ENCODE results near the gene PARS2. TPM values are rescaled to one million over a fixed set of nuclear protein-coding genes. Genes with fewer than 3 reads are reported as not detected.

PARS2 gene
- total and polyA plus RNA-seq, 7 experiments from 2014 or later, result 0.66 to 7.6 (median 4.7) TPM

- ATAC-seq (no peak), DNase-seq (no peak)
- Mint-ChIP-seq H3K4me1 (peaks cover 2 to 13% (median 6%) of the 10 kb centered on the region in 7 donors), H3K27me3 (no peaks in the 10 kb centered on the region), H3K9me3 (no peaks in the 10 kb centered on the region), H3K4me3 (no peak overlapping the region), H3K27ac (no peak overlapping the region), H3K36me3 (peaks cover 0 to 34% (median 10%) of the 10 kb centered on the region in 5 donors)
- Histone ChIP-seq H3K27ac (ENCODE audit: low read depth, low read length) (no peak overlapping the region), H3K4me3 (ENCODE audit: low read length) (no peak overlapping the region), H3K27me3 (ENCODE audit: control insufficient read depth in 2 of 2, insufficient read depth in 2 of 2, low read length in 2 of 2) (no peaks in the 10 kb centered on the region), H3K4me1 (ENCODE audit: control insufficient read depth in 2 of 2, insufficient read depth in 2 of 2, low read length in 2 of 2) (no peaks in the 10 kb centered on the region), H3K36me3 (ENCODE audit: control insufficient read depth in 2 of 3, insufficient read depth in 3 of 3, low read length in 3 of 3) (peaks cover 0 to 33% (median 0%) of the 10 kb centered on the region in 3 experiments), H3K9me3 (ENCODE audit: control insufficient read depth in 2 of 3, low read length in 3 of 3) (no peaks in the 10 kb centered on the region)
- POLR2A ChIA-PET, result no interaction called here
- intact Hi-C loops (cut with micrococcal nuclease), result no loop called here
- CTCF ChIA-PET, result interaction anchor here (1.2 kb wide), 1 partner anchor 44 kb away, joined by 3 read pairs; no protein-coding TSS in a partner anchor
Measured at GRCh38 chr1:54757833-54758232, 6.5 kb downstream of the PARS2 start.

GRCh38 chr1:54754486-54755285 lies 9.6 kb downstream of the PARS2 start:
- DNase-seq, result no peak

GRCh38 chr1:54754045-54754444 lies 10.3 kb downstream of the PARS2 start:
- Histone ChIP-seq H3K27ac (ENCODE audit: low read depth, low read length) (no peak overlapping the region), H3K9me3 (ENCODE audit: control insufficient read depth in 2 of 3, low read length in 3 of 3) (no peaks in the 10 kb centered on the region), H3K4me1 (ENCODE audit: control insufficient read depth in 2 of 2, insufficient read depth in 2 of 2, low read length in 2 of 2) (no peaks in the 10 kb centered on the region), H3K27me3 (ENCODE audit: control insufficient read depth in 2 of 2, insufficient read depth in 2 of 2, low read length in 2 of 2) (no peaks in the 10 kb centered on the region), H3K4me3 (ENCODE audit: low read length) (no peak overlapping the region), H3K36me3 (ENCODE audit: control insufficient read depth in 2 of 3, insufficient read depth in 3 of 3, low read length in 3 of 3) (peaks cover 0 to 33% (median 0%) of the 10 kb centered on the region in 3 experiments)
- Mint-ChIP-seq H3K27me3 (no peaks in the 10 kb centered on the region), H3K27ac (no peak overlapping the region), H3K9me3 (no peaks in the 10 kb centered on the region), H3K4me3 (no peak overlapping the region), H3K4me1 (peaks cover 0 to 4% (median 0%) of the 10 kb centered on the region in 7 donors), H3K36me3 (peaks cover 0 to 30% (median 7%) of the 10 kb centered on the region in 5 donors)
- POLR2A ChIA-PET, result no interaction called here
- ATAC-seq (no peak), DNase-seq (no peak)
- CTCF ChIA-PET, result no interaction called here
- intact Hi-C loops (cut with micrococcal nuclease), result no loop called here

More at GRCh38 chr1:54754486-54755285, 9.6 kb downstream of the PARS2 start:
- no peak for ATAC-seq
- Mint-ChIP-seq H3K27ac (no peak overlapping the region), H3K4me1 (peaks cover 0 to 4% (median 0%) of the 10 kb centered on the region in 7 donors), H3K36me3 (peaks cover 0 to 34% (median 7%) of the 10 kb centered on the region in 5 donors), H3K4me3 (no peak overlapping the region), H3K27me3 (no peaks in the 10 kb centered on the region), H3K9me3 (no peaks in the 10 kb centered on the region)
- ChIA-PET POLR2A (no interaction called here), CTCF (no interaction called here)
- H3K9me3 ChIP-seq (ENCODE audit: control insufficient read depth in 2 of 3, low read length in 3 of 3), result no peaks in the 10 kb centered on the region
- intact Hi-C loops (cut with micrococcal nuclease), result no loop called here
- no peaks in the 10 kb centered on the region for H3K4me1 ChIP-seq (ENCODE audit: control insufficient read depth in 2 of 2, insufficient read depth in 2 of 2, low read length in 2 of 2)
- H3K36me3 ChIP-seq (ENCODE audit: control insufficient read depth in 2 of 3, insufficient read depth in 3 of 3, low read length in 3 of 3), result peaks cover 0 to 33% (median 0%) of the 10 kb centered on the region in 3 experiments
- no peak overlapping the region for H3K4me3 ChIP-seq (ENCODE audit: low read length)
- H3K27me3 ChIP-seq (ENCODE audit: control insufficient read depth in 2 of 2, insufficient read depth in 2 of 2, low read length in 2 of 2), result no peaks in the 10 kb centered on the region
- no peak overlapping the region for H3K27ac ChIP-seq (ENCODE audit: low read depth, low read length)

- DNase-seq, result no peak
- Histone ChIP-seq H3K27ac (ENCODE audit: low read depth, low read length) (no peak overlapping the region), H3K36me3 (ENCODE audit: control insufficient read depth in 2 of 3, insufficient read depth in 3 of 3, low read length in 3 of 3) (peaks cover 0 to 8% (median 0%) of the 10 kb centered on the region in 3 experiments), H3K4me1 (ENCODE audit: control insufficient read depth in 2 of 2, insufficient read depth in 2 of 2, low read length in 2 of 2) (no peaks in the 10 kb centered on the region), H3K27me3 (ENCODE audit: control insufficient read depth in 2 of 2, insufficient read depth in 2 of 2, low read length in 2 of 2) (no peaks in the 10 kb centered on the region), H3K9me3 (ENCODE audit: control insufficient read depth in 2 of 3, low read length in 3 of 3) (no peaks in the 10 kb centered on the region), H3K4me3 (ENCODE audit: low read length) (no peak overlapping the region)
- Mint-ChIP-seq H3K27me3 (no peaks in the 10 kb centered on the region), H3K4me3 (no peak overlapping the region), H3K36me3 (peaks cover 0 to 5% (median 0%) of the 10 kb centered on the region in 5 donors), H3K9me3 (no peaks in the 10 kb centered on the region), H3K27ac (no peak overlapping the region), H3K4me1 (peaks cover 0 to 3% (median 0%) of the 10 kb centered on the region in 7 donors)
- CTCF ChIA-PET, result interaction anchor here (0.5 kb wide), 1 partner anchor 126 kb away, joined by 3 read pairs; no protein-coding TSS in a partner anchor
- POLR2A ChIA-PET, result no interaction called here
- no peak for ATAC-seq
- intact Hi-C loops (cut with micrococcal nuclease), result no loop called here
Measured at GRCh38 chr1:54751426-54751825, 12.9 kb downstream of the PARS2 start.

GRCh38 chr1:54750596-54750995 lies 13.7 kb downstream of the PARS2 start:
- peaks cover 0 to 3% (median 0%) of the 10 kb centered on the region in 3 experiments for H3K36me3 ChIP-seq (ENCODE audit: control insufficient read depth in 2 of 3, insufficient read depth in 3 of 3, low read length in 3 of 3)
- Mint-ChIP-seq H3K9me3 (no peaks in the 10 kb centered on the region), H3K36me3 (no peaks in the 10 kb centered on the region), H3K27ac (no peak overlapping the region), H3K27me3 (no peaks in the 10 kb centered on the region), H3K4me3 (no peak overlapping the region), H3K4me1 (no peaks in the 10 kb centered on the region)
- ATAC-seq (no peak), DNase-seq (no peak)
- no peak overlapping the region for H3K4me3 ChIP-seq (ENCODE audit: low read length)
- H3K27ac ChIP-seq (ENCODE audit: low read depth, low read length), result no peak overlapping the region
- no peaks in the 10 kb centered on the region for H3K9me3 ChIP-seq (ENCODE audit: control insufficient read depth in 2 of 3, low read length in 3 of 3)
- H3K27me3 ChIP-seq (ENCODE audit: control insufficient read depth in 2 of 2, insufficient read depth in 2 of 2, low read length in 2 of 2), result no peaks in the 10 kb centered on the region
- POLR2A ChIA-PET, result interaction anchor here (0.6 kb wide), 1 partner anchor 679 kb away, joined by 3 read pairs; no protein-coding TSS in a partner anchor
- intact Hi-C loops (cut with micrococcal nuclease), result no loop called here
- CTCF ChIA-PET, result no interaction called here
- H3K4me1 ChIP-seq (ENCODE audit: control insufficient read depth in 2 of 2, insufficient read depth in 2 of 2, low read length in 2 of 2), result no peaks in the 10 kb centered on the region

- intact Hi-C loops (cut with micrococcal nuclease), result no loop called here
- Histone ChIP-seq H3K27me3 (ENCODE audit: control insufficient read depth in 2 of 2, insufficient read depth in 2 of 2, low read length in 2 of 2) (no peaks in the 10 kb centered on the region), H3K4me1 (ENCODE audit: control insufficient read depth in 2 of 2, insufficient read depth in 2 of 2, low read length in 2 of 2) (no peaks in the 10 kb centered on the region), H3K4me3 (ENCODE audit: low read length) (no peak overlapping the region), H3K36me3 (ENCODE audit: control insufficient read depth in 2 of 3, insufficient read depth in 3 of 3, low read length in 3 of 3) (peaks cover 0 to 9% (median 0%) of the 10 kb centered on the region in 3 experiments), H3K27ac (ENCODE audit: low read depth, low read length) (no peak overlapping the region), H3K9me3 (ENCODE audit: control insufficient read depth in 2 of 3, low read length in 3 of 3) (no peaks in the 10 kb centered on the region)
- no peak for DNase-seq
- H3K9me3 Mint-ChIP-seq, result no peaks in the 10 kb centered on the region
- CTCF ChIA-PET, result no interaction called here
- H3K27me3 Mint-ChIP-seq, result no peaks in the 10 kb centered on the region
- H3K4me3 Mint-ChIP-seq, result no peak overlapping the region
- no peak overlapping the region for H3K27ac Mint-ChIP-seq
- H3K4me1 Mint-ChIP-seq, result no peaks in the 10 kb centered on the region
- POLR2A ChIA-PET, result no interaction called here
- H3K36me3 Mint-ChIP-seq, result peaks cover 0 to 8% (median 1%) of the 10 kb centered on the region in 5 donors
- no peak for ATAC-seq
Measured at GRCh38 chr1:54748094-54748835, 16.1 kb downstream of the PARS2 start.

Measured in naive thymus-derived CD4-positive, alpha-beta T cell (primary cell).